Smooth muscle cell (in vitro differentiated cells): Measurements from ENCODE around the gene ZNF548. TPM values are rescaled to one million over a fixed set of nuclear protein-coding genes. Genes with fewer than 3 reads are reported as not detected.

Experiments
- DNase-seq: peaks from one replicate; lab custom pipeline; 2025; ENCODE audit not compliant: unreplicated experiment; lab: John Stamatoyannopoulos, UW
- H2AFZ ChIP-seq: fragments of 200-600 bp; sonication (generic); 2 replicates; pipeline ENCODE4 v1.6.0; 2016; ENCODE audit warnings: antibody characterized with exemption, low read depth, mild to moderate bottlenecking
- H3F3A ChIP-seq: fragments of 200-600 bp; sonication (generic); 2 replicates; pipeline ENCODE4 v1.6.0; 2017; ENCODE audit warnings: antibody characterized with exemption, low read depth
- H3K27ac ChIP-seq: fragments of 200-600 bp; sonication (generic); 2 replicates; pipeline ENCODE4 v1.5.1; 2016; ENCODE audit warnings: low read depth, mild to moderate bottlenecking
- H3K27me3 ChIP-seq: fragments of 200-600 bp; sonication (generic); 2 replicates; pipeline ENCODE4 v1.6.1; 2016; ENCODE audit warnings: low read depth, mild to moderate bottlenecking
- H3K36me3 ChIP-seq: fragments of 200-600 bp; sonication (generic); 2 replicates; pipeline ENCODE4 v1.5.1; 2016; ENCODE audit warnings: low read depth
- H3K4me1 ChIP-seq: fragments of 200-600 bp; sonication (generic); 2 replicates; pipeline ENCODE4 v1.5.1; 2016; ENCODE audit warnings: low read depth
- H3K4me2 ChIP-seq: fragments of 200-600 bp; sonication (generic); 2 replicates; pipeline ENCODE4 v1.6.0; 2016; ENCODE audit warnings: mild to moderate bottlenecking
- H3K4me3 ChIP-seq: fragments of 200-600 bp; sonication (generic); 2 replicates; pipeline ENCODE4 v1.5.1; 2016; ENCODE audit warnings: mild to moderate bottlenecking
- H3K79me2 ChIP-seq: fragments of 200-600 bp; sonication (generic); 2 replicates; pipeline ENCODE4 v1.6.0; 2016; ENCODE audit warnings: low read depth, mild to moderate bottlenecking
- H3K9ac ChIP-seq: fragments of 200-600 bp; sonication (generic); 2 replicates; pipeline ENCODE4 v1.6.0; 2016; ENCODE audit warnings: low read depth
- H3K9me3 ChIP-seq: fragments of 200-600 bp; sonication (generic); replicated peaks from 2 replicates; pipeline ENCODE4 v1.5.1; 2016; ENCODE audit warnings: low read depth
- H4K20me1 ChIP-seq: fragments of 200-600 bp; sonication (generic); 2 replicates; pipeline ENCODE4 v1.6.0; 2016; ENCODE audit warnings: low read depth
- WGBS: methylation state at CpG from one replicate; pipeline ENCODE4 v1.1.7; 2016; ENCODE audit warnings: low lambda C conversion rate; 5-methylcytosine and 5-hydroxymethylcytosine counted together
- polyA plus RNA-seq: library from polyadenylated mRNA; unstranded; fragments of >200 nt; fragmentation: Nextera tagmentation; extraction: Ambion mirVana; gene quantifications from 2 replicates; pipeline ENCODE4 v1.2.1, GENCODE V29; 2016
- total RNA-seq: library from RNA; depleted of rRNA; stranded (reverse); fragments of >200 nt; gene quantifications from 2 replicates; pipeline ENCODE4 v1.2.3, GENCODE V29; 2014
- TF ChIP-seq, protein P1 (sequence below): fragments of 200-600 bp; sonication (generic); IDR thresholded peaks from 2 replicates; pipeline ENCODE4 v1.5.1; 2017; ENCODE audit warnings: borderline replicate concordance, mild to moderate bottlenecking, antibody characterized with exemption; ENCODE audit not compliant: insufficient read depth, poor library complexity, severe bottlenecking

Gene ZNF548
- total and polyA plus RNA-seq, 2 experiments from 2014 or later = 13.1 to 27.3 TPM

DNA sequence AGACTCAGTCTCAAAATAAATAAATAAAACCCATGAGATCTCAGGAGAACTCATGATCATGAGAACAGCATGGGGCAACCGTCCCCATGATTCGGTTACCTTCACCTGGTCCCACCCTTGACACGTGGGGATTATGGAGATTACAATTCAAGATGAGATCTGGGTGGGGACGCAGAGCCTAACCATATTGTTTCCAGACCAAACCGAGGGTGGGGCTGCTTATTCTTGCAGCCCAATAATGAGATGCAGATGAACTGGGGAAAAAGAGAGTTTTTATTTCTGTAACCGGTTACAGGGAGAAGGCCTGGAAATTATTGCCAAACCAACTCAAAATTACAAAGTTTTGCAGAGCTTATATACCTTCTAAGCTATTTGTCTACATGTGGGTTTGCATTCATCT, 13.5 kb upstream of the ZNF548 start:
- Histone ChIP-seq H3K36me3 (peaks cover 27% of the 10 kb centered on the region), H3K79me2 (no peaks in the 10 kb centered on the region), H3F3A (no peaks in the 10 kb centered on the region), H2AFZ (no peak overlapping the region), H4K20me1 (no peaks in the 10 kb centered on the region), H3K4me1 (no peaks in the 10 kb centered on the region), H3K4me2 (no peak overlapping the region), H3K4me3 (no peak overlapping the region), H3K9ac (no peak overlapping the region), H3K27me3 (no peaks in the 10 kb centered on the region), H3K9me3 (peaks cover 19% of the 10 kb centered on the region), H3K27ac (no peak overlapping the region)
- no peak for DNase-seq
- TF ChIP-seq, protein P1, sequence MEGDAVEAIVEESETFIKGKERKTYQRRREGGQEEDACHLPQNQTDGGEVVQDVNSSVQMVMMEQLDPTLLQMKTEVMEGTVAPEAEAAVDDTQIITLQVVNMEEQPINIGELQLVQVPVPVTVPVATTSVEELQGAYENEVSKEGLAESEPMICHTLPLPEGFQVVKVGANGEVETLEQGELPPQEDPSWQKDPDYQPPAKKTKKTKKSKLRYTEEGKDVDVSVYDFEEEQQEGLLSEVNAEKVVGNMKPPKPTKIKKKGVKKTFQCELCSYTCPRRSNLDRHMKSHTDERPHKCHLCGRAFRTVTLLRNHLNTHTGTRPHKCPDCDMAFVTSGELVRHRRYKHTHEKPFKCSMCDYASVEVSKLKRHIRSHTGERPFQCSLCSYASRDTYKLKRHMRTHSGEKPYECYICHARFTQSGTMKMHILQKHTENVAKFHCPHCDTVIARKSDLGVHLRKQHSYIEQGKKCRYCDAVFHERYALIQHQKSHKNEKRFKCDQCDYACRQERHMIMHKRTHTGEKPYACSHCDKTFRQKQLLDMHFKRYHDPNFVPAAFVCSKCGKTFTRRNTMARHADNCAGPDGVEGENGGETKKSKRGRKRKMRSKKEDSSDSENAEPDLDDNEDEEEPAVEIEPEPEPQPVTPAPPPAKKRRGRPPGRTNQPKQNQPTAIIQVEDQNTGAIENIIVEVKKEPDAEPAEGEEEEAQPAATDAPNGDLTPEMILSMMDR = no peak
- WGBS = 97% methylated on average over 6 of the region's 6 CpGs

DNA sequence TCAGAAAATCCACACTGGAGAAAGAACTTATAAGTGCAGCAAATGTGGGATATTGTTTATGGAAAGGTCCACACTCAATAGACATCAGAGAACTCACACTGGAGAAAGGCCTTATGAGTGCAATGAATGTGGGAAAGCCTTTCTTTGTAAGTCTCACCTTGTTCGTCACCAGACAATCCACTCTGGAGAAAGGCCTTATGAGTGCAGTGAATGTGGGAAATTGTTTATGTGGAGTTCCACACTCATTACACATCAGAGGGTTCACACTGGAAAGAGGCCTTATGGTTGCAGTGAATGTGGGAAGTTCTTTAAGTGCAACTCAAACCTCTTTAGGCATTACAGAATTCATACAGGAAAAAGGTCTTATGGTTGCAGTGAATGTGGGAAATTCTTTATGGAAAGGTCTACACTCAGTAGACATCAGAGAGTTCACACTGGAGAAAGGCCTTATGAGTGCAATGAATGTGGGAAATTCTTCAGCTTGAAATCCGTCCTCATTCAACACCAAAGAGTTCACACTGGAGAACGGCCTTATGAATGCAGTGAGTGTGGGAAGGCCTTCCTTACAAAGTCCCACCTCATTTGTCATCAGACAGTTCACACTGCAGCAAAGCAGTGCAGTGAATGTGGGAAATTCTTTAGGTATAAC, 12.0 kb upstream of the ZNF548 start:
- Histone ChIP-seq H3K27me3 (no peaks in the 10 kb centered on the region), H3K4me2 (no peak overlapping the region), H2AFZ (no peak overlapping the region), H3K4me1 (no peaks in the 10 kb centered on the region), H3K36me3 (peaks cover 21% of the 10 kb centered on the region), H3K79me2 (no peaks in the 10 kb centered on the region), H3K9ac (no peak overlapping the region), H3K4me3 (no peak overlapping the region), H3K27ac (no peak overlapping the region), H3K9me3 (peaks cover 19% of the 10 kb centered on the region), H4K20me1 (no peaks in the 10 kb centered on the region), H3F3A (no peaks in the 10 kb centered on the region)
- no peak for DNase-seq
- 99% methylated on average over 3 of the region's 3 CpGs for WGBS
- TF ChIP-seq, protein P1 = no peak

DNA sequence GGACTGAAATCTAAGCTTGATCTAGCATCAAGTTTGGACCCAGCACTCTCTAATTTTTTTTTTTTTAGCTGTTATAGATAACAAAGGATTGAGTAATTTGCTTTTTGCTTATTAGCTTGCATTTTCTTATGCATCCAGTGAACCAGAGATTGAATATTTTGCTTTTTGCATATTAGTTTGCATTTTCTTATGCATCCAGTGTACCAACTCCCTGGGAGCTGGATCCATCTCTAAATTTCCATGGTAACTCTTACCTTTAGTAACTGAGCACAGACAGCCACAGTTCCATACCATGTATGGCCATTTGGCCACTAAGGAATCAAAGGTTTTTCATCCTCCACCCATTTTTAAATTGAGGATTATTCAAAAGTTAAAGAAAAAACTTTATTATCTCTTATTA, 8.7 kb upstream of the ZNF548 start:
- no peak for DNase-seq
- H3K9ac ChIP-seq = no peak overlapping the region

More for the DNA sequence above, 8.7 kb upstream of the ZNF548 start:
- Histone ChIP-seq H3K4me3 (no peak overlapping the region), H3F3A (no peaks in the 10 kb centered on the region), H3K9me3 (peaks cover 19% of the 10 kb centered on the region), H3K27ac (no peak overlapping the region), H3K27me3 (no peaks in the 10 kb centered on the region), H4K20me1 (no peaks in the 10 kb centered on the region), H2AFZ (no peak overlapping the region), H3K4me2 (no peak overlapping the region), H3K36me3 (peaks cover 21% of the 10 kb centered on the region), H3K4me1 (no peaks in the 10 kb centered on the region), H3K79me2 (no peaks in the 10 kb centered on the region)
- TF ChIP-seq, protein P1 = no peak
